ENCODE results near the gene CUL5. TPM values are rescaled to one million over a fixed set of nuclear protein-coding genes. Genes with fewer than 3 reads are reported as not detected.

Gene CUL5
- total and polyA plus RNA-seq, 7 donors = 7.1 to 33.7 (median 26.5) TPM

DNA sequence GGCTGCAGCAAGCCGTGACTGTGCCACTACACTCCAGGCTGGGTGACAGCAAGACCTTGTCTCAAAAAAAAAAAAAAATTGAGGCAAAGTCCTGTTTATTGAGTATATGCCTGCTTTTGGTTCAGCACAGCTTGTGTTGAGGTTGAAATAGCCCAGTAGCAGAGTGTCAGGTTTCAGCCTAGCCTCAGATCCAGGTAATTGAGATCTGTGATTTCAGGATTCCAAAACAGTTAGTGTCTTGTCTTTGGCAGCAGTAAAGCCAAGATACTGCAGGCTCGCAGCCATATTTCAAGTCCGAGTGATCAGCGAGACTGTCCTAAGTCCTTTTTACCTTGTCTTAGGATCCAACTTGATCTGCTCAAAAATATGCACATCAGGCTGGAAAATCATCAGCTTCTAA lies 27.0 kb downstream of the CUL5 start:
- 91 to 96% methylated on average over 4 of the region's 4 CpGs for WGBS, 2 donors
- intact Hi-C loops (cut with DNase I) = no loop called here
- TF ChIP-seq, protein P1, sequence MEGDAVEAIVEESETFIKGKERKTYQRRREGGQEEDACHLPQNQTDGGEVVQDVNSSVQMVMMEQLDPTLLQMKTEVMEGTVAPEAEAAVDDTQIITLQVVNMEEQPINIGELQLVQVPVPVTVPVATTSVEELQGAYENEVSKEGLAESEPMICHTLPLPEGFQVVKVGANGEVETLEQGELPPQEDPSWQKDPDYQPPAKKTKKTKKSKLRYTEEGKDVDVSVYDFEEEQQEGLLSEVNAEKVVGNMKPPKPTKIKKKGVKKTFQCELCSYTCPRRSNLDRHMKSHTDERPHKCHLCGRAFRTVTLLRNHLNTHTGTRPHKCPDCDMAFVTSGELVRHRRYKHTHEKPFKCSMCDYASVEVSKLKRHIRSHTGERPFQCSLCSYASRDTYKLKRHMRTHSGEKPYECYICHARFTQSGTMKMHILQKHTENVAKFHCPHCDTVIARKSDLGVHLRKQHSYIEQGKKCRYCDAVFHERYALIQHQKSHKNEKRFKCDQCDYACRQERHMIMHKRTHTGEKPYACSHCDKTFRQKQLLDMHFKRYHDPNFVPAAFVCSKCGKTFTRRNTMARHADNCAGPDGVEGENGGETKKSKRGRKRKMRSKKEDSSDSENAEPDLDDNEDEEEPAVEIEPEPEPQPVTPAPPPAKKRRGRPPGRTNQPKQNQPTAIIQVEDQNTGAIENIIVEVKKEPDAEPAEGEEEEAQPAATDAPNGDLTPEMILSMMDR (IDR thresholded peaks at IDR 0.05) = no peak
- TF ChIP-seq EP300 (IDR thresholded peaks at IDR 0.05) (no peak), POLR2A (IDR thresholded peaks at IDR 0.05) (no peak), POLR2AphosphoS5 (IDR thresholded peaks at IDR 0.05) (no peak)
- DNase-seq = no peak
- Histone ChIP-seq H3K4me3 (no peak overlapping the region), H3K9me3 (no peaks in the 10 kb centered on the region), H3K4me1 (peaks cover 0 to 35% (median 16%) of the 10 kb centered on the region in 4 donors), H3K36me3 (peaks cover 0 to 22% (median 2%) of the 10 kb centered on the region in 4 donors), H3K27me3 (no peaks in the 10 kb centered on the region), H3K27ac (no peak overlapping the region)

GRCh38 chr11:108037211-108037610 lies 28.5 kb downstream of the CUL5 start:
- TF ChIP-seq, protein P1 (IDR thresholded peaks at IDR 0.05) = no peak
- TF ChIP-seq POLR2AphosphoS5 (IDR thresholded peaks at IDR 0.05) (no peak), POLR2A (IDR thresholded peaks at IDR 0.05) (no peak)
- 39 to 65% methylated on average over 2 of the region's 2 CpGs for WGBS, 2 donors
- intact Hi-C loops (cut with DNase I) = no loop called here
- Histone ChIP-seq H3K9me3 (no peaks in the 10 kb centered on the region), H3K27me3 (no peaks in the 10 kb centered on the region), H3K4me3 (no peak overlapping the region), H3K4me1 (peaks cover 0 to 35% (median 16%) of the 10 kb centered on the region in 4 donors), H3K27ac (peak overlapping the region in 1 of 4 donors; percentile 17), H3K36me3 (peaks cover 0 to 22% (median 2%) of the 10 kb centered on the region in 4 donors)
- DNase-seq = no peak

GRCh38 chr11:108037636-108038035 lies 28.9 kb downstream of the CUL5 start:
- no peak for DNase-seq
- TF ChIP-seq POLR2AphosphoS5 (IDR thresholded peaks at IDR 0.05) = no peak
- TF ChIP-seq, protein P1 (IDR thresholded peaks at IDR 0.05) = no peak
- TF ChIP-seq EP300 (IDR thresholded peaks at IDR 0.05) = no peak
- no peak for TF ChIP-seq POLR2A (IDR thresholded peaks at IDR 0.05)
- H3K36me3 ChIP-seq = peaks cover 0 to 22% (median 2%) of the 10 kb centered on the region in 4 donors
- H3K27ac ChIP-seq = no peak overlapping the region
- H3K4me1 ChIP-seq = peaks cover 0 to 35% (median 16%) of the 10 kb centered on the region in 4 donors
- no peak overlapping the region for H3K4me3 ChIP-seq
- no peaks in the 10 kb centered on the region for H3K9me3 ChIP-seq
- 63 to 78% methylated on average over 6 of the region's 6 CpGs for WGBS, 2 donors
- intact Hi-C loops (cut with DNase I) = no loop called here
- H3K27me3 ChIP-seq = no peaks in the 10 kb centered on the region

DNA sequence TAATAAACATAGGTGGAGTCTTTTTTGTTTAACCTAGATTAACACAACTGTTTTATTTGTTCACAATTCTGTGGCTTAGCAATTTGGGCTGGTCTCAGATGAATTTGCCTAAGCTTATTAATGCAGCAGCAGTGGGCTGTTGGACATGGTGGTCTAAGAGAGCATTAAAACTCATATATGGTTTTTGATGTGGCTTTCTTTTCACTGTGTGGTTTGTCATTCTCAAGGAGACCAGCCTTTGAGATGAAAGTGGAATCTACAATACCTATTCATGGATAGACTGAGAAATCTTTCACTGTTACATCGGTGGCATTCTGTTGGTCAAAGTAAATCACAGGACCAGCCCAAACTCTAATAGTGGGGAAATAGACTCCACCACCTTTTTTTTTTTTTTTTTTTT lies 39.6 kb downstream of the CUL5 start:
- peaks cover 0 to 69% (median 6%) of the 10 kb centered on the region in 4 donors for H3K36me3 ChIP-seq
- H3K9me3 ChIP-seq = no peaks in the 10 kb centered on the region
- H3K27me3 ChIP-seq = no peaks in the 10 kb centered on the region
- no peak for DNase-seq
- 96 to 98% methylated on average over 1 of the region's 1 CpG for WGBS, 2 donors
- H3K4me3 ChIP-seq = no peak overlapping the region
- TF ChIP-seq, protein P1 (IDR thresholded peaks at IDR 0.05) = no peak
- TF ChIP-seq EP300 (IDR thresholded peaks at IDR 0.05) = no peak
- TF ChIP-seq POLR2AphosphoS5 (IDR thresholded peaks at IDR 0.05) = no peak
- TF ChIP-seq POLR2A (IDR thresholded peaks at IDR 0.05) = no peak
- no peak overlapping the region for H3K27ac ChIP-seq
- H3K4me1 ChIP-seq = no peaks in the 10 kb centered on the region
- intact Hi-C loops (cut with DNase I) = no loop called here

- Histone ChIP-seq H3K36me3 (peaks cover 0 to 46% (median under 1%) of the 10 kb centered on the region in 4 donors), H3K27me3 (no peaks in the 10 kb centered on the region), H3K4me3 (no peak overlapping the region), H3K27ac (no peak overlapping the region), H3K4me1 (no peaks in the 10 kb centered on the region), H3K9me3 (no peaks in the 10 kb centered on the region)
- no peak for DNase-seq
- intact Hi-C loops (cut with DNase I) = no loop called here
- 91 to 94% methylated on average over 2 of the region's 2 CpGs for WGBS, 2 donors
- TF ChIP-seq POLR2AphosphoS5 (IDR thresholded peaks at IDR 0.05) (no peak), EP300 (IDR thresholded peaks at IDR 0.05) (no peak), POLR2A (IDR thresholded peaks at IDR 0.05) (no peak)
- TF ChIP-seq, protein P1 (IDR thresholded peaks at IDR 0.05) = no peak
These were observed 53.6 kb downstream of the CUL5 start for GRCh38 chr11:108062336-108062735.
